ENCODE measurements around the gene RAB27A.

The RAB27A gene

DNA sequence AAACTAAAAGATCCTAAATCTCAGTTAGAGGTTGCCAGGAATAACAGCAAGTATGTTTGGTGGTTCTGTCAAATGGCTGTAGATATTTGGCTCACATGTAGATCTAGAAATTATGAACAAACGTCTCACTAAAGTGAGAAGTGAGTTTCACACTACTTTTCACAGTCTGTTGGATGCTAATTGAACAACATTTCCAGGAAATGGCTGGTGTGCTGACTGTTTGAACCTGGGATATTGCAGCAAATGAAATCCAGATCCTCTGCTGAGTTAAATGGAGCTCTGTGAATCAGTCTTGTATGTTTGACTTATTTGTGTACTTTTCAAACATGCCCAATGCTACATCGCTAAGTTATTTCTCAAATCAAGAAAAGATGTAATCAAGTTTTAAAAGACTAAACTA, 71.6 kb downstream of the RAB27A start:
- Histone ChIP-seq H3K9me3 (ENCODE audit: insufficient read depth, low read length, severe bottlenecking) (no peaks in the 10 kb centered on the region), H3K27ac (ENCODE audit: low read length) (no peak overlapping the region), H3K79me2 (ENCODE audit: insufficient read depth, low read length) (no peaks in the 10 kb centered on the region), H3K36me3 (ENCODE audit: insufficient read depth, low read length) (no peaks in the 10 kb centered on the region), H3K27me3 (ENCODE audit: insufficient read depth, low read length, poor library complexity) (no peaks in the 10 kb centered on the region), H4K20me1 (ENCODE audit: insufficient read depth, low read length) (no peaks in the 10 kb centered on the region), H3K4me3 (ENCODE audit: low read depth in 1 of 2, low read length in 2 of 2) (no peak overlapping the region), H2AFZ (ENCODE audit: low read depth, low read length) (no peak overlapping the region), H3K4me2 (ENCODE audit: insufficient read depth, low read length) (no peak overlapping the region), H3K4me1 (ENCODE audit: insufficient read depth, low read length) (peaks cover 10% of the 10 kb centered on the region), H3K9ac (ENCODE audit: low read depth, low read length) (no peak overlapping the region)
- TF ChIP-seq EZH2 (IDR thresholded peaks at IDR 0.05; ENCODE audit: borderline replicate concordance, low read depth, low read length, severe bottlenecking) = no peak
- TF ChIP-seq, protein P1, sequence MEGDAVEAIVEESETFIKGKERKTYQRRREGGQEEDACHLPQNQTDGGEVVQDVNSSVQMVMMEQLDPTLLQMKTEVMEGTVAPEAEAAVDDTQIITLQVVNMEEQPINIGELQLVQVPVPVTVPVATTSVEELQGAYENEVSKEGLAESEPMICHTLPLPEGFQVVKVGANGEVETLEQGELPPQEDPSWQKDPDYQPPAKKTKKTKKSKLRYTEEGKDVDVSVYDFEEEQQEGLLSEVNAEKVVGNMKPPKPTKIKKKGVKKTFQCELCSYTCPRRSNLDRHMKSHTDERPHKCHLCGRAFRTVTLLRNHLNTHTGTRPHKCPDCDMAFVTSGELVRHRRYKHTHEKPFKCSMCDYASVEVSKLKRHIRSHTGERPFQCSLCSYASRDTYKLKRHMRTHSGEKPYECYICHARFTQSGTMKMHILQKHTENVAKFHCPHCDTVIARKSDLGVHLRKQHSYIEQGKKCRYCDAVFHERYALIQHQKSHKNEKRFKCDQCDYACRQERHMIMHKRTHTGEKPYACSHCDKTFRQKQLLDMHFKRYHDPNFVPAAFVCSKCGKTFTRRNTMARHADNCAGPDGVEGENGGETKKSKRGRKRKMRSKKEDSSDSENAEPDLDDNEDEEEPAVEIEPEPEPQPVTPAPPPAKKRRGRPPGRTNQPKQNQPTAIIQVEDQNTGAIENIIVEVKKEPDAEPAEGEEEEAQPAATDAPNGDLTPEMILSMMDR (IDR thresholded peaks at IDR 0.05; ENCODE audit: borderline replicate concordance, extremely low read depth, low read length, poor library complexity, severe bottlenecking) = no peak
- no peak for DNase-seq
- ATAC-seq (ENCODE audit: insufficient read depth, low read depth) = no peak

DNA sequence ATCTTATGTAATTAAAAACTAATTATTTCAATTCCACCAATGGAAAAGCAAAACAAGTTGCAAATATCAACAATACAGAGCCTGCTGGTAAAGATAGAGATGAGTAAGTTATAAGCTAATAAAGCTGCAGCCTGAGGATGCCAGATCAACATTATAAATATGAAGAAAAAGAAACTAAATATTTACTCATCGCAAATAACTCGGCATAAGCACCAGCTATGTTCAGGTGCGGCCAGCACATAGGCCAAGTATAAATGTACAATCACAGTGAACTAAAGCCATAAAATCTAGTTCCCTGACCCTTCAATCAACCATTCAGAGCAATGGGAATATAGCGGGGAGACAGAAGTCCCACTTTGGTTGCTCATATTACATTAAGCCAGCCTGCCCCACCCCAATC, 85.1 kb downstream of the RAB27A start:
- 0 out of 2 replicates have a peak, but pooled peaks cover 2% of the 10 kb centered on the region for H3K36me3 ChIP-seq (ENCODE audit: insufficient read depth, low read length)
- no peak for ATAC-seq (ENCODE audit: insufficient read depth, low read depth)
- no peak for TF ChIP-seq EZH2 (IDR thresholded peaks at IDR 0.05; ENCODE audit: borderline replicate concordance, low read depth, low read length, severe bottlenecking)
- TF ChIP-seq, protein P1 (IDR thresholded peaks at IDR 0.05; ENCODE audit: borderline replicate concordance, extremely low read depth, low read length, poor library complexity, severe bottlenecking) = no peak
- H3K27me3 ChIP-seq (ENCODE audit: insufficient read depth, low read length, poor library complexity) = no peaks in the 10 kb centered on the region
- H3K4me2 ChIP-seq (ENCODE audit: insufficient read depth, low read length) = no peak overlapping the region
- H3K4me1 ChIP-seq (ENCODE audit: insufficient read depth, low read length) = no peaks in the 10 kb centered on the region
- no peak overlapping the region for H3K4me3 ChIP-seq (ENCODE audit: low read depth in 1 of 2, low read length in 2 of 2)
- no peak overlapping the region for H3K9ac ChIP-seq (ENCODE audit: low read depth, low read length)
- H3K27ac ChIP-seq (ENCODE audit: low read length) = no peak overlapping the region
- H3K79me2 ChIP-seq (ENCODE audit: insufficient read depth, low read length) = no peaks in the 10 kb centered on the region
- no peak for DNase-seq
- no peak overlapping the region for H2AFZ ChIP-seq (ENCODE audit: low read depth, low read length)
- H3K9me3 ChIP-seq (ENCODE audit: insufficient read depth, low read length, severe bottlenecking) = no peaks in the 10 kb centered on the region
- no peaks in the 10 kb centered on the region for H4K20me1 ChIP-seq (ENCODE audit: insufficient read depth, low read length)

- H3K4me1 ChIP-seq (ENCODE audit: insufficient read depth, low read length) = peaks cover 11% of the 10 kb centered on the region; the same call in 1 of the 2 replicates
- 0 out of 2 replicates have a peak, but pooled peaks cover 2% of the 10 kb centered on the region for H3K36me3 ChIP-seq (ENCODE audit: insufficient read depth, low read length)
- no peak overlapping the region for H3K4me3 ChIP-seq (ENCODE audit: low read depth in 1 of 2, low read length in 2 of 2)
- DNase-seq = no peak
- no peaks in the 10 kb centered on the region for H3K27me3 ChIP-seq (ENCODE audit: insufficient read depth, low read length, poor library complexity)
- H3K9ac ChIP-seq (ENCODE audit: low read depth, low read length) = no peak overlapping the region
- H3K9me3 ChIP-seq (ENCODE audit: insufficient read depth, low read length, severe bottlenecking) = no peaks in the 10 kb centered on the region
- no peaks in the 10 kb centered on the region for H4K20me1 ChIP-seq (ENCODE audit: insufficient read depth, low read length)
- H3K27ac ChIP-seq (ENCODE audit: low read length) = no peak overlapping the region
- no peak overlapping the region for H2AFZ ChIP-seq (ENCODE audit: low read depth, low read length)
- TF ChIP-seq, protein P1 (IDR thresholded peaks at IDR 0.05; ENCODE audit: borderline replicate concordance, extremely low read depth, low read length, poor library complexity, severe bottlenecking) = no peak
- TF ChIP-seq EZH2 (IDR thresholded peaks at IDR 0.05; ENCODE audit: borderline replicate concordance, low read depth, low read length, severe bottlenecking) = no peak
- no peak for ATAC-seq (ENCODE audit: insufficient read depth, low read depth)
- peaks cover 4% of the 10 kb centered on the region for H3K79me2 ChIP-seq (ENCODE audit: insufficient read depth, low read length)
- no peak overlapping the region for H3K4me2 ChIP-seq (ENCODE audit: insufficient read depth, low read length)
Observed at GRCh38 chr15:55202206-55202605, 87.4 kb downstream of the RAB27A start.

- Histone ChIP-seq H3K4me1 (ENCODE audit: insufficient read depth, low read length) (peaks cover 33% of the 10 kb centered on the region), H3K9me3 (ENCODE audit: insufficient read depth, low read length, severe bottlenecking) (no peaks in the 10 kb centered on the region), H3K4me3 (ENCODE audit: low read depth in 1 of 2, low read length in 2 of 2) (no peak overlapping the region), H3K36me3 (ENCODE audit: insufficient read depth, low read length) (peaks cover 19% of the 10 kb centered on the region; the same call in 1 of the 2 replicates), H3K4me2 (ENCODE audit: insufficient read depth, low read length) (no peak overlapping the region), H3K79me2 (ENCODE audit: insufficient read depth, low read length) (peaks cover 37% of the 10 kb centered on the region), H4K20me1 (ENCODE audit: insufficient read depth, low read length) (peaks cover 26% of the 10 kb centered on the region), H2AFZ (ENCODE audit: low read depth, low read length) (no peak overlapping the region), H3K9ac (ENCODE audit: low read depth, low read length) (no peak overlapping the region), H3K27me3 (ENCODE audit: insufficient read depth, low read length, poor library complexity) (no peaks in the 10 kb centered on the region), H3K27ac (ENCODE audit: low read length) (no peak overlapping the region)
- ATAC-seq (ENCODE audit: insufficient read depth, low read depth) (no peak), DNase-seq (no peak)
- TF ChIP-seq EZH2 (IDR thresholded peaks at IDR 0.05; ENCODE audit: borderline replicate concordance, low read depth, low read length, severe bottlenecking) = no peak
- TF ChIP-seq, protein P1 (IDR thresholded peaks at IDR 0.05; ENCODE audit: borderline replicate concordance, extremely low read depth, low read length, poor library complexity, severe bottlenecking) = no peak
Observed at GRCh38 chr15:55198706-55199105, 90.9 kb downstream of the RAB27A start.
